ENCODE data around the gene FOXD1. TPM values are rescaled to one million over a fixed set of nuclear protein-coding genes. Genes with fewer than 3 reads are reported as not detected.
"Not testable (repeated sequence)": the region's sequence is repeated elsewhere in the genome, so short reads cannot be mapped to it uniquely, and the experiment has no call there.

Gene FOXD1
- total and polyA plus RNA-seq, 4 donors = 0.25 to 15.2 (median 8.3) TPM

DNA sequence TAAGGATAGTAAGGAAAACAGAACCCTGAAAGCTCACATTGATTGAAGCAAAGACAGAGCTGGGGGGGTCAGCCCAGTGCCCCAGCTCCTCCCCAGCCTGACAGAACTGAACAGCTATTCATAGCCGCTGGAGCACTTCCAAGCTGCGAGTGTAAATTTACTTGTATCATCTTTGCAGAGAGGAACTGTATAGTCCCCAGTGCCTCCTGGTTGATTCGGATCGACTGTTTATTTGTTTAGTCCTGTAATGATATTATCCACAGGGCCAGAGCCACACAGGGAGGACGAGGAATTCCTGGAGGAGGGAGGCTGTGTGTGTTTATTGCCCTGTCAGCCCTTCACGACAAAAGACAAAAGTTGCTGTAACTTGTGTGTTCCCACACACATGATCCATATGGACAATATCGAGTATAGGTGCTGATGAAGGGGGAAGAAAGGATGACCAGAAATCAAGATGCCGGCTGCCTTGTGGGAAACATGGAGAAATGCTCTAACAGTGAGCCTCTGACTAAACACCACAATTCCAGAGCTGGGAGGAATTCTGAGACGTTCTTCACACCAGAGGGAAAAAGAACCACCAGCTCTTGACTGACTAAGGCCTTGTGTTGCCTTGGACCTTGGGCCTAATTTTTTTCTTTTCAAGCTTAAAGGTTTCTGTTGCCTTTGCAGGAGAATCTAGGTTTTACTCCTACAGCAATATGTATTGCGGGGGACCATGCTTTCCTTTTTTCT, 31.1 kb downstream of the FOXD1 start:
- H3K27me3 ChIP-seq (ENCODE audit: control insufficient read depth in 1 of 2, insufficient read depth in 2 of 2, low read length in 1 of 2) = no peaks in the 10 kb centered on the region
- no peak overlapping the region for H3K4me3 ChIP-seq (ENCODE audit: low read length in 2 of 2)
- DNase-seq = no peak
- H3K27ac ChIP-seq (ENCODE audit: low read depth in 1 of 2, low read length in 2 of 2) = no peak overlapping the region
- no peaks in the 10 kb centered on the region for H3K4me1 ChIP-seq (ENCODE audit: control insufficient read depth in 1 of 2, insufficient read depth in 2 of 2, low read length in 2 of 2)
- intact Hi-C loops (cut with DNase I) = no loop called here
- ATAC-seq (ENCODE audit: low FRiP score) = no peak
- 21 to 30% methylated on average over 10 of the region's 10 CpGs for whole genome bisulfite sequencing, 2 donors
- peaks cover 2% of the 10 kb centered on the region for H3K9me3 ChIP-seq (ENCODE audit: control insufficient read depth, low read length)
- no peaks in the 10 kb centered on the region for H3K36me3 ChIP-seq (ENCODE audit: control insufficient read depth in 1 of 2, insufficient read depth in 2 of 2, low read length in 1 of 2)

- Histone ChIP-seq H3K4me1 (ENCODE audit: control insufficient read depth in 1 of 2, insufficient read depth in 2 of 2, low read length in 2 of 2) (no peaks in the 10 kb centered on the region), H3K36me3 (ENCODE audit: control insufficient read depth in 1 of 2, insufficient read depth in 2 of 2, low read length in 1 of 2) (no peaks in the 10 kb centered on the region), H3K4me3 (ENCODE audit: low read length in 2 of 2) (no peak overlapping the region), H3K27me3 (ENCODE audit: control insufficient read depth in 1 of 2, insufficient read depth in 2 of 2, low read length in 1 of 2) (no peaks in the 10 kb centered on the region), H3K27ac (ENCODE audit: low read depth in 1 of 2, low read length in 2 of 2) (no peak overlapping the region), H3K9me3 (ENCODE audit: control insufficient read depth, low read length) (peaks cover 2% of the 10 kb centered on the region)
- 81 to 97% methylated on average over 5 of the region's 5 CpGs for WGBS, 2 donors
- ATAC-seq (ENCODE audit: low FRiP score) (no peak), DNase-seq (no peak)
- intact Hi-C loops (cut with DNase I) = no loop called here
Measured at GRCh38 chr5:73415617-73416016, 33.0 kb downstream of the FOXD1 start.

GRCh38 chr5:73415171-73415570, 33.4 kb downstream of the FOXD1 start:
- intact Hi-C loops (cut with DNase I) = no loop called here
- Histone ChIP-seq H3K27ac (ENCODE audit: low read depth in 1 of 2, low read length in 2 of 2) (no peak overlapping the region), H3K4me1 (ENCODE audit: control insufficient read depth in 1 of 2, insufficient read depth in 2 of 2, low read length in 2 of 2) (no peaks in the 10 kb centered on the region), H3K9me3 (ENCODE audit: control insufficient read depth, low read length) (peaks cover 2% of the 10 kb centered on the region), H3K4me3 (ENCODE audit: low read length in 2 of 2) (no peak overlapping the region), H3K27me3 (ENCODE audit: control insufficient read depth in 1 of 2, insufficient read depth in 2 of 2, low read length in 1 of 2) (no peaks in the 10 kb centered on the region), H3K36me3 (ENCODE audit: control insufficient read depth in 1 of 2, insufficient read depth in 2 of 2, low read length in 1 of 2) (no peaks in the 10 kb centered on the region)
- 74 to 89% methylated on average over 2 of the region's 2 CpGs for WGBS, 2 donors
- DNase-seq = no peak
- ATAC-seq (ENCODE audit: low FRiP score) = no peak

GRCh38 chr5:73412597-73412988, 36.0 kb downstream of the FOXD1 start:
- Histone ChIP-seq H3K4me1 (ENCODE audit: control insufficient read depth in 1 of 2, insufficient read depth in 2 of 2, low read length in 2 of 2) (no peaks in the 10 kb centered on the region), H3K27ac (ENCODE audit: low read depth in 1 of 2, low read length in 2 of 2) (no peak overlapping the region), H3K4me3 (ENCODE audit: low read length in 2 of 2) (no peak overlapping the region), H3K9me3 (ENCODE audit: control insufficient read depth, low read length) (peaks cover 2% of the 10 kb centered on the region), H3K36me3 (ENCODE audit: control insufficient read depth in 1 of 2, insufficient read depth in 2 of 2, low read length in 1 of 2) (no peaks in the 10 kb centered on the region), H3K27me3 (ENCODE audit: control insufficient read depth in 1 of 2, insufficient read depth in 2 of 2, low read length in 1 of 2) (no peaks in the 10 kb centered on the region)
- WGBS, 2 donors = 98 to 100% methylated on average over 1 of the region's 1 CpG
- intact Hi-C loops (cut with DNase I) = no loop called here
- ATAC-seq (ENCODE audit: low FRiP score) = no peak
- no peak for DNase-seq

DNA sequence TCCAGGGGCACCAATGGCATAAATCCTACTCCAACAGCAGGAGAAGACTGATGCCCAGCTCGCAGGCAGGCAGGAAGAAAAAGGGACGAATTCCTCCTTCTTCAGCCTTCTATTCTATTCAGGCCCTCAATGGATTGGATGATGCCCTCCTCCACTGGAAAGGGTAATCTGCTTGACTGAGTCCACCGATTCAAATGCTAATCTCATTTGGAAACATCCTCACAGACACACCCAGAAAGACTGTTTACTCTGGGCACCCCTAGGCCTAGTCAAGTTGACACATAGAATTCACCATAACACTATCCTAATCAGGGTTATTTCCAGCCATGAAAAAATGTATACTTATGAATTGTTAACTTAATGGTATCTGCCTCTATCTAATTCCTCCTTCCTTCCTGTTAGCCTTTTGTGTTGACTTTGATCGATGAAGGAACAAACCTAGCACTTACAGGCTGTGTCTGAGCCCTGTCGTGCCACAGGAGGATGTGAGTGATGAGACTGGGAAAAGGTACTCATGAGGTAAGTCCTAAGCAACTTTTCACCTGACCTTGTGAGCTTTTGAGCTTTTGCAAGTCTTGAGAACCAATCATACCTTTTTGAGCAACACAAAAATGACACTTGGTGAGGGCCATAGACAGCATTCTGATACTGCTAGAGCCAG, 36.5 kb downstream of the FOXD1 start:
- Histone ChIP-seq H3K9me3 (ENCODE audit: control insufficient read depth, low read length) (peaks cover 2% of the 10 kb centered on the region), H3K36me3 (ENCODE audit: control insufficient read depth in 1 of 2, insufficient read depth in 2 of 2, low read length in 1 of 2) (no peaks in the 10 kb centered on the region), H3K27ac (ENCODE audit: low read depth in 1 of 2, low read length in 2 of 2) (no peak overlapping the region), H3K4me3 (ENCODE audit: low read length in 2 of 2) (no peak overlapping the region), H3K27me3 (ENCODE audit: control insufficient read depth in 1 of 2, insufficient read depth in 2 of 2, low read length in 1 of 2) (no peaks in the 10 kb centered on the region), H3K4me1 (ENCODE audit: control insufficient read depth in 1 of 2, insufficient read depth in 2 of 2, low read length in 2 of 2) (no peaks in the 10 kb centered on the region)
- ATAC-seq (ENCODE audit: low FRiP score) (no peak), DNase-seq (no peak)
- WGBS, 2 donors = 85 to 90% methylated on average over 5 of the region's 5 CpGs
- intact Hi-C loops (cut with DNase I) = no loop called here

GRCh38 chr5:73409927-73410326, 38.6 kb downstream of the FOXD1 start:
- intact Hi-C loops (cut with DNase I); H3K36me3 ChIP-seq (ENCODE audit: control insufficient read depth in 1 of 2, insufficient read depth in 2 of 2, low read length in 1 of 2): not testable (repeated sequence)
- WGBS, 2 donors = 89 to 97% methylated on average over 17 to 18 of the region's 18 CpGs

DNA sequence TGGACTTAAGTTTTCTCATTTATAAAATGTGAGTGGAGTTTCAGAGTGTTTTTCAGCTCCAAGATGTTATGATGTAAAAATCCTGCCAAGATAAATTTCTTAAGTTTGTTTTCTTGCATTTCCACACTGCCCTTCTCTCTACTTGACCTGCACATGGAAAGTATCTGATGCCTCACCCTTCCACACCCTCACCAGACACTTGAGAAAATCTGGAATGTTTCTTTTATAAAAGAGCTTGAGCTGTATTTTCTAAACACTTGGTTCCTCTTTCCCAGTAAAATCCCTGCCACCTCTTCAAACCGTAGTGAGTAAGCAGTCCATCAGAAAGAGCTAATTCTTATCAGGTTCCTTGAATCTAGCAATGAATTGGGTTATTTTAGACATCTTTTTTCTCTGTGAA, 42.9 kb downstream of the FOXD1 start:
- Histone ChIP-seq H3K4me3 (ENCODE audit: low read length in 2 of 2) (no peak overlapping the region), H3K9me3 (ENCODE audit: control insufficient read depth, low read length) (no peaks in the 10 kb centered on the region), H3K36me3 (ENCODE audit: control insufficient read depth in 1 of 2, insufficient read depth in 2 of 2, low read length in 1 of 2) (no peaks in the 10 kb centered on the region), H3K4me1 (ENCODE audit: control insufficient read depth in 1 of 2, insufficient read depth in 2 of 2, low read length in 2 of 2) (no peaks in the 10 kb centered on the region), H3K27me3 (ENCODE audit: control insufficient read depth in 1 of 2, insufficient read depth in 2 of 2, low read length in 1 of 2) (no peaks in the 10 kb centered on the region), H3K27ac (ENCODE audit: low read depth in 1 of 2, low read length in 2 of 2) (no peak overlapping the region)
- DNase-seq = no peak
- intact Hi-C loops (cut with DNase I) = no loop called here
- no peak for ATAC-seq (ENCODE audit: low FRiP score)
- 10 to 12% methylated on average over 1 of the region's 1 CpG for WGBS, 2 donors

More at GRCh38 chr5:73409927-73410326, 38.6 kb downstream of the FOXD1 start:
- not testable (repeated sequence) for H3K27ac ChIP-seq (ENCODE audit: low read depth in 1 of 2, low read length in 2 of 2); H3K4me1 ChIP-seq (ENCODE audit: control insufficient read depth in 1 of 2, insufficient read depth in 2 of 2, low read length in 2 of 2); DNase-seq; H3K9me3 ChIP-seq (ENCODE audit: control insufficient read depth, low read length); H3K4me3 ChIP-seq (ENCODE audit: low read length in 2 of 2); ATAC-seq (ENCODE audit: low FRiP score); H3K27me3 ChIP-seq (ENCODE audit: control insufficient read depth in 1 of 2, insufficient read depth in 2 of 2, low read length in 1 of 2)

GRCh38 chr5:73399775-73400174, 48.8 kb downstream of the FOXD1 start:
- DNase-seq (no peak), ATAC-seq (ENCODE audit: low FRiP score) (no peak)
- Histone ChIP-seq H3K4me3 (ENCODE audit: low read length in 2 of 2) (no peak overlapping the region), H3K27ac (ENCODE audit: low read depth in 1 of 2, low read length in 2 of 2) (no peak overlapping the region), H3K27me3 (ENCODE audit: control insufficient read depth in 1 of 2, insufficient read depth in 2 of 2, low read length in 1 of 2) (peaks cover 0 to 5% of the 10 kb centered on the region in 2 donors), H3K36me3 (ENCODE audit: control insufficient read depth in 1 of 2, insufficient read depth in 2 of 2, low read length in 1 of 2) (peaks cover 0 to 2% of the 10 kb centered on the region in 2 donors), H3K9me3 (ENCODE audit: control insufficient read depth, low read length) (no peaks in the 10 kb centered on the region), H3K4me1 (ENCODE audit: control insufficient read depth in 1 of 2, insufficient read depth in 2 of 2, low read length in 2 of 2) (no peaks in the 10 kb centered on the region)
- intact Hi-C loops (cut with DNase I) = no loop called here
